Pulmonary artery endothelial cell (primary cell): ENCODE results near the gene CDON. TPM values are rescaled to one million over a fixed set of nuclear protein-coding genes. Genes with fewer than 3 reads are reported as not detected.
"Not testable (repeated sequence)": the region's sequence is repeated elsewhere in the genome, so short reads cannot be mapped to it uniquely, and the experiment has no call there.

ENCODE experiments used
- DNase-seq: peaks from one replicate; pipeline ENCODE4 v3.0.0-alpha.2; 2011; ENCODE audit warnings: low read depth, low spot score
- total RNA-seq: library from RNA; depleted of rRNA; stranded (reverse); fragments of >200 nt; gene quantifications from 2 replicates; pipeline ENCODE4 v1.2.3, GENCODE V29; 2014

CDON gene
- total RNA-seq, 1 donor from 2014 or later, result 1.4 TPM

DNA sequence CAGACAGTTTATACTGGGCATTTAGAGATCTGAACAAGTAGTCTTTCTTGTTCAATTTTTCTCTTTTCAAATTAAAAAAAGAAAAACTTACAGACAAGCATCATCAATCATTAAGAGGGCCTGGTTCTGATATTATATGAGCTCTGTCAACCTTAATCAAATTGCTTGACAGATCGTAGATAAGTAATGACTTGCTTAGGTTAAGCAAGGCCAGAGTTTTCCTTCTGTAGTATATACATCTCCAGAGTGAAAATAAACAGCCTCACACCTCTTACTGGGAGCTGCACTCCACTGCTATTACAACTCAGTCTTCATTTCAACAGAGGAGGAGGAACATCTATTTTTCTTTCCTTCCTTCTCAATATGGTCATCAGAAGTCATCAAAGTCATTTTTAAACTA lies 13.5 kb downstream of the CDON start:
- DNase-seq, result no peak

- DNase-seq, result no peak
Measured at GRCh38 chr11:126048197-126048596, 14.5 kb downstream of the CDON start.

DNA sequence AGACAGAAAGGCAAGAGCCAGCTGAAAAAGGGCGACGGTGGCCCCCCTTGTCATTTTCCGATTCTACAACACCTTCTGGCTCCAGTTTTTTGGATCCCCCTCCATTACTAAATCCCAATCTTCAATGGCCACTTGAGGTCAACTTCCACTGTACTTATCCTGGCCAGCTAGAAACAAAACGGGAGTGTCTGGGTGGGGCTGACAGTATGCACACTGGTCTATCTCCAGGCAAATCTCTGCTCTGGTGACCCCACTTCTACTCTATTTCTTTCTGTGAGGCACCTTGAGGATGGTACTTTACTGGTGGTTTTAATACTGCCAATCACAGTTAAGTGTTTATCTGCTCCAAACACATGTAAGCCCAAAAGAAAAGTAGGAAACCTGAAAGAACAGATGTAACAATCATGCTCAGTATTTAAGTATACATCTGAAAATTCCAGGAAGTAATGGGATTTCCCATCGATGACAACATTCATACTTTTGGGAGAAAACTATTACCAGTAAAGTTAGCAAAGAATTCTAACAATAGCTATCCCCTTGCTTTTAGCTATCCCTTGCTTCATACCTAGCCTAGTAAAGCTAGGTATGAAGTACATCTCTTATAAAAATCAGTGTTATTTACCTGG lies 16.0 kb downstream of the CDON start:
- DNase-seq, result no peak

DNA sequence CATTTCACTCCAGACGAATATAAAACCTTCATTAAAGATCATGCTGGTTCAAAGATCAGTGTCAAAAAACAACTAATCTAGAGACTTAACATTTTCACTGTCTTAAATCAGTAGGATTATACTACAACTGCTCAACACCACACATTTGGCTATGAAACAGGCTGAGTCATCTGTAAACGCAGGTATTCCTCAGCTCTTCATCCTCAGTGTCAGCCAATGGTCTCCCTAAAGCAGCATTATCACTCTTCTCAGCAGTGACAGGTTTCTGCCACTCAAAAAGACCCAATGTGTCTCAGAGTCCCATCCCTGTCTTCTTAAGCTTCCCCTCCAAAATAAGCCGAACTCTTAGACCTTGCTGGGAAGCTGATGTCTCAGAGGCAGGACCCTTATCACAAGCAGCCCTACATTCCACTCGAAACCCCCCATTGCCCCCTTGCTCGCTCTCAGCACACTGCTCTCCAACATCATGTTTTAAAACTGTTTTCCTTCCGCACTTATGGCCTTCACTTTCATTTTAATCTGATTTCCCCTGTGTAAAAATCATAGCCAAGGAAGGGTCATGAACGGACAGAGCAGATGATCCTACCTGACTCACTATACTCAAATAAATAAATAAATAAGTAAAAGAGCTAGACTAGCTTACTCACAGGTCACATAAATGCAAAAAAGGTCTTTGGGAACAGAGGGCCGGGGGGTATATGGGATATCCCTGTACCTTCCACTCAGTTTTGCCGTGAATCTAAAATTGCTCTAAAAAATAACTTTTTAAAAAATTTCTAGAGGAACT lies 23.0 kb downstream of the CDON start:
- no peak for DNase-seq

DNA sequence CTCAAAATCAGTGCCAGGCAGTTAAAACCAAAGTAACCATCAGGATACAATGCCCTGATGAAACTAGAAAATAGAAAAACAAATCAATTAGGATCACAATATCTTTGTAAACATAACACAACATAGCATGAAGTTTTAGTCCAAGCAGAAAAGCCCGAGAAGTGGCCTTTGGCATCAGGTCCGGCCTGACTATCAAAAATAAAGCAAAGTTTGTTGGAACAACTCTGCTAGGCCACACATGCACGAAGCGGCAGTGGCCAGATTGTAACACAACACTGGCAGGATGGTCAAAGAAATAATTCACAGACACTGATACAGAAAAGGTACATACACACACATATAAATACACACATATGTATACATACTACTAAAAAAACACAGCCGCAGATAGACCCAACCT lies 26.9 kb downstream of the CDON start:
- no peak for DNase-seq

DNA sequence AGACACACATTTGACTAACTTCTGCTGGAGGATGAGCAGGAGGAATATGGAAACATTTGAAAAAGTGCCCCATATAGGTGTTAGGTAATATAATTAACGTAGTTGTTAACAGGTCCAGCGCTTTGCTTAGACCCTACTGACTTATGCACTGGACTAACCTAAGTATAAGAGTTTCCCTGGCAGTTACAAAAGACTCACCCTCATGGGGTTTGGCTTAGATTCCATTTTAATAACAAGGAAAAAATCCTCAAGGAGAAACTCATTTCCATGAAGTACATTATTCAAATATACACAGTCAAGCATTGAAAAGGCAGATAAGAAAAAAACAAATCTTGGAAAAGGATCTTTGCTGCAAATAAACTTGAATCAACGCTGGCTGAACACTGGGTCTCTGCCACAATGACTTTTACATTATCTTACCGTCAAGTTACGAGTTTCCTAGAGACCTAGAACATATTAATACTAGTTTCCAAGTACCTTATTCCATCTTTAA lies 27.7 kb downstream of the CDON start:
- DNase-seq, result no peak

DNA sequence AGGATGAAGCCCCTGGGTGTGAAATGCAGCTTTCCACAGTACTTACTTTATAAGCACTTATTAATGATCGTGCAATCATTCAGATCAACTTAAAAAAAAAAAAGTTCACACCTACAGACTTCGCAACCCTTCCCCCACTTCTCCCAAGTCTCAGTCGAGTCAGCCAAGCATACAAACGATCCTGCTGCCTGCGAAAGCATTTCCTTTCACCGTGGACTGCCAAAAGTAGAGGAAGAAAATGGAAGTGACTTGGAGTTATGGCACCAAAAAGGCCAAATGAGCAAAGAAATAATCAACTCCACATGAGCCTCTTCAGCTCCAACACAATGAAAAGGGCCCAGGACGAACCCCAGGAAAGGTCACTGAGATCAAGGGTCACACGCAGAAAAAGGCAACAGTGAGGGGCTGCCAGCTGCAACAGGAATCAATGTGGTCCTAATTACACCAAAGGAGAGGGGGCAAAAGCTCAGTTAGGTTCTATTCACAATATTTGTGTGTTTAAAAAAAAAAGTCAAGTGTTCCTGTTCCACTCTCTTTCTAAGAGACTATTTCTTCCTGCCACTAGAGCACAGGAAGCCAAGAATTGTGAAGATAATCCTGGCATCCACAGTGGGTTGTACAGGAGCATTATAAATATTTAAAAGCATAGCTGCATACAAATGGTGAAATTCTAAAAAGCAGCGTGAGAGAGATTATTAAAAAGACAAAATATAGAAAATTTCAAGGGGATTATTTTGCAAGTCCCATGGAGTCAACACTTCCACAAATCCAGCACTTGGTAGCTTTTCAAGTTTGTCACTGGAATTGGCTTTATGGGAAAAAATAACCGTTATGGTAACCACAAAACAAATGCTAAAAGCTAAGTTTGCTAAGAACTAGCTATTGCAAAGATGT lies 28.4 kb downstream of the CDON start:
- DNase-seq, result no peak

- DNase-seq, result no peak
Measured at GRCh38 chr11:126032375-126032774, 30.3 kb downstream of the CDON start.

GRCh38 chr11:126029805-126030204 lies 32.9 kb downstream of the CDON start:
- no peak for DNase-seq

GRCh38 chr11:126029237-126029636 lies 33.4 kb downstream of the CDON start:
- no peak for DNase-seq

GRCh38 chr11:126028534-126028933 lies 34.1 kb downstream of the CDON start:
- DNase-seq, result not testable (repeated sequence)

DNA sequence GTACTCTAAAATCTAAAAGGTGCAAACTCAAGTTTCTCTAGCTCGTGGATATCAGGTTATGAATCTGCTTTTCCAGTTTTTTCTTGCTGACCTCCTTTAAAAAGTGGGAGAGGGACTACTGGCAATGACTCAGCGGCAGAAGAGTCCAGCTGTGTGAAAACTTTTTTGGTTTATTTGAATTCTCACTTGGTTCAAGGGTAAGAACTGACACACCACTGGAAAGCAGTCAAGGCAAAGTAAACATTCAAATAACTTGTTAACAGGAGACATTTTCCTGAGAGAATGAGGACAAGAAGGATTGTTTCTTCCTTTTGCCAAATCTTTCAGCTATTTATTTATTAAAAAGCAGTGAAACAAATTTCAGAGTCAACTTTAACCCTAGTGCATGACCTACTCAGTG lies 36.1 kb downstream of the CDON start:
- DNase-seq, result no peak

DNA sequence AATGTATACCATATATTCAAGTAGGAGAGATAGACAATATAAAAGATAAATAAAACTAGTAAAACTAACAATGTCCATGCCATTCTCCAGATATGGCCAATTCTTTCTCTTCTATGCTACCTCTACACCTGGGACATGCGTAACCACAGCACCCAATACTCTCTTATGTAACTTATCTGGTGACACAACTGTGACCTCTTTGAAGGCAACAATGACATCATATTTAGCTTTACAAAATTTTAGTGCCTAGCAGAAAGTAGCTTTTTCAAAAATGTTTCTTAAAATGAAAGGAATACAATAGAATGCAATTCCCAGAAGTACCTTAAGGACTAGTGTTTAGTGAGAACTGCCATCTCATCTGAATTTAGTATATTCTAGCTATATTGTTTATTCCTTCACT lies 36.8 kb downstream of the CDON start:
- no peak for DNase-seq

DNA sequence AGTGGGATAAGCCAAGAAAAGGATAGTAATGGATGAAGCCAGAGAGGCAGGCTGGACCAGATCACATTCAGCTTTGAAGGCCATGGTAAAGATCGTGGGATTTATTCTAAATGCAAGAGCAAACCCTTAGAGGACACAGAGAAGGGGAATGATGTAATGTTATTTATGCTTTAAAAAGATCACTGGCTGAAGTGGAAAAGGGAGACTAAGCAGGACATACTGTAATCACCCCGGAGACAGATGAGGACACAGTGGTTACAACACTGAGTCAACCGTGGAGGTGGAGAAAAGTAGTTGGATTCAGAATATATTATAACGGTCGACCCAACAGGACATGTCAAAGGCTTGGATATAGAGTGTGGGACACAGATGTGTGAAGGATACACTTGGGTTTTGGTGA lies 38.5 kb downstream of the CDON start:
- DNase-seq, result no peak

GRCh38 chr11:126012852-126013251 lies 49.8 kb downstream of the CDON start:
- no peak for DNase-seq

DNA sequence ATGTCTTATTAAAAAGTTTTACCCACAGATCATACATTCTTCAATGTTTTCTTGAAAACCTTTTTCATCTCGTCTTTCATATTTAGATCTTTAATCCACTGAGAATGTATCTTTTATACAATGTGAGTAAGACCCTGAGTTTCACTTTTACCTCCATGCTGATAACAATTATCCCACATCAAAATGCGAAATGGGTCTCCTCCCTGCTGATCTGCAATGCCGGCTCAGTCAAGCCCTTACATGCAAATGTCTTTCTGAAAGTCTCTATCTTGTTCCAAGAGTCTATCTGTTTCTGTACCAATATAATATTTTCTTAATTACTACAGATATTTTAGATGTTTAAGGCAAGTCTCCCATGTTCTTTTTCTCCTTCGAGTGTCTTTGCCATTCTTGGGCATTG lies 50.9 kb downstream of the CDON start:
- no peak for DNase-seq

- DNase-seq, result no peak
Measured at GRCh38 chr11:126011265-126011664, 51.4 kb downstream of the CDON start.

DNA sequence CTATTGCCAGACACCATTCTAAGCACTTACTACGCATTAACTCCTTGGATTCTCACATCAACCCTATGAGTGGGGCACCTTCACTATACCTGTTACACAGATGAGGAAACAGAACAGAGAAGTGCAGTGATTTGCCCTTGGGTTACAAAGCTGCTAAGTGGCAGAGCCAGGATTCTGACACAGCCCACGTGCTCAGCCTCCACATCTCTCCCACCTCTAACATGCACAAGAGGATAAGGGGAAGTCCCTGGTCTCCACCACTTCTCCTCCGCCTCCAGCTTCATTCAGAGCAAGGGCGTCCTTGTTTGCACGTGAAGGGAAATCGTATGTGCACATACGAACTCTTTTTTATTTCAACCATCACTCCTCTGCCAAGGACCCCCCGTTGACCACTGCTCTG lies 53.7 kb downstream of the CDON start:
- no peak for DNase-seq

DNA sequence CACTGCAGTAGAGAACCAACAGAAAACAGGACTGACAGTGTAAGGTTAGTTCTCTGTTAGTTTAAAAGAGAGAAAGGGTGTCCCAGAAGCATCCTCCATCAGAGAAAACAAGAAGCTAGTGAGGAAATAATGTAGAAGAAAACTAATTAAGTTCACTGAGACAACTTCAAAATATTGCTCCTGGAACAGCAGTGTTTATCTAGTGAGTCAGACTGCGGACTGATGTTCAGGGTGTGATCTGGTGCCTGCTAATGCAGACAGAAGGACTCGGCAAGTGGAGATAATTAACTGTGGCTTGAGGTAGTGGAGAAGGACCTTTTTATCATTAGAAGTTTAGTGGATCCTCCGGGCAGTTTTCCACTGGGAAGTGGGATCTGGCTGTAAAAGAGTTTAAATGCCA lies 55.4 kb downstream of the CDON start:
- no peak for DNase-seq

GRCh38 chr11:126006068-126006467 lies 56.6 kb downstream of the CDON start:
- no peak for DNase-seq

GRCh38 chr11:126002181-126002580 lies 60.5 kb downstream of the CDON start:
- DNase-seq, result no peak

- DNase-seq, result no peak
Measured at GRCh38 chr11:125999234-125999880, 63.3 kb downstream of the CDON start.
